GM21360 (cell line): Measurements from ENCODE around the gene CYP1A2.
"Not testable (repeated sequence)": the region's sequence is repeated elsewhere in the genome, so short reads cannot be mapped to it uniquely, and the experiment has no call there.

Source experiments
- ATAC-seq: cut with Tn5 transposase; IDR thresholded peaks from one replicate; pipeline ENCODE4 v1.9.1; 2021; ENCODE audit warnings: mild to moderate bottlenecking, moderate library complexity; ENCODE audit not compliant: unreplicated experiment

CYP1A2 gene

GRCh38 chr15:74748322-74748946, at the start of gene CYP1A2:
Gene CYP1A2, plus strand, starts transcription at chr15:74748845. Its CDS starts 894 bp downstream, at chr15:74749739.
- no peak for ATAC-seq

GRCh38 chr15:74709011-74709410, 39.6 kb upstream of the CYP1A2 start:
- no peak for ATAC-seq

DNA sequence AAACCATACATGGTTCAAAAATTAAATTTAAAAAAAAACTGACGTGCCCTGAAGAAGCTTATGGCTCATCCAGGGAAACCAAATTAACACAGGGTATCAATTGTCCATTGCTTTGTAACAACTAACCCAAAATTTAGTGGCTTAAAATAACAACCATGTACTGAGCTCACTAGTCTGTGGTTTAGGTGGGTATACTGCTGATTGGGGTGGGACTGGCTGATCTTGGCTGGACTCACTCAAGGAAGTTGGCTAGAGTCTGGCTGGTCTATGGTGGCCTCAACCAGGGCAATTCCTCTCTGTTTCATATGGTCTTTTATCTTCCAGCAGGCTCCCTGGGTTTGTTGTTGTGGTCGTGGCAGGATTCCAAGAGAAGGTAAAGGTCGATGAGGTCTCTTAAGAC, 38.8 kb upstream of the CYP1A2 start:
- no peak for ATAC-seq

DNA sequence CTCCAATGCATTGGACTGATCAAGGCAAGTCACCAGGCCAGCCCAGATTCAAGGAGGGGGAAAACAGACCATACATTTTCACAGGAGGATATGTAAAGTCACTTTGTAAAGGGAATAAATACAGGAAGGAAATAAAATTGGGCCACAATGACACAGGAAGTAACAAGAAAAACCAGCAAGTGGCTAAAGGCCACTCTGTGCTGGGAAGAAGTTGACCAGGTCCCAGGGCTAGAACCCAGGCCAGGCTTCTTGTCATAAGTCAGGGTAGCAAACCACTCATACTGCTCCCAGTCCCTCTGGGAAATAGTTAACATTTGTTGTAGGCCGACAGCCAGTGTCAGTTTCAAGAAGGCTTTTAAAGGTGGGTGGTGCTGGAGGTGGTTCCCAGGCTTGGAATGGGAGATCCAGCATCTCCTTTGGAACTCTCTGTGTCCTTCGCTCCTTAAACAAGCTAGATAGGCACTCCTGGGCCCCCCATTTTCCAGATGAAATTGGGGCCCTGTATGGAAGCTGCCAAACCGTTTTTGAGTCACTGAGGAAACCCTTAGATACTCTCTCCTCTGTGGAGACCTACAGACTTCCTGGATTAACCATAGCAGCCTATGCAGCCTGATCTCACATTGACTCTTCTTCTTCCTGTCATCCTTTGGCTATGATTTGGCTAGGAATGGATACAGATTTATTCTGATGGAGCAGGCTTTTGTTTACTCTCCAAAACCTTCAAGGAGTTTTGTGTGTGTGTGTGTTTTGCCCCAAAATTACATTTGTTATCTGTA, 38.1 kb upstream of the CYP1A2 start:
- no peak for ATAC-seq

- ATAC-seq: no peak
Measured at GRCh38 chr15:74712311-74712710, 36.3 kb upstream of the CYP1A2 start.

- no peak for ATAC-seq
Measured at GRCh38 chr15:74716651-74717050, 32.0 kb upstream of the CYP1A2 start.

DNA sequence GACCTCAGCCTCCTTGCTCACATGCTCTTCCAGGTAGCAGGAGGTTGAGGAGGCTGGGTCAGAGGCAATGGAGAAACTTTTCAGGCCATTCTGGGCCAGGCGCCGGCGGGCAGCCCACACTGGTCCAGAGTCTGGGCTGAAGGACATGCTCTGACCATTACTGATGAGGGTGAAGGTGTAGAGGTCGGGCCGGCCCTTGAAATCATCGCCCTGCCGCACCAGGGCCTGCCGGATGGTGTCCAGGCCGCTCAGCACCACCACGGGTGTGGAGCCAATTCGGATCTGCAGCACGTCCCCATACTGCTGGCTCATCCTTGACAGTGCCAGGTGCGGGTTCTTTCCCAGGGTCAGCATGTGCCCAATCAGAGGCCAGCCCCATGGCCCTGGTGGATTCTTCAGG, 26.1 kb upstream of the CYP1A2 start:
- ATAC-seq: no peak

DNA sequence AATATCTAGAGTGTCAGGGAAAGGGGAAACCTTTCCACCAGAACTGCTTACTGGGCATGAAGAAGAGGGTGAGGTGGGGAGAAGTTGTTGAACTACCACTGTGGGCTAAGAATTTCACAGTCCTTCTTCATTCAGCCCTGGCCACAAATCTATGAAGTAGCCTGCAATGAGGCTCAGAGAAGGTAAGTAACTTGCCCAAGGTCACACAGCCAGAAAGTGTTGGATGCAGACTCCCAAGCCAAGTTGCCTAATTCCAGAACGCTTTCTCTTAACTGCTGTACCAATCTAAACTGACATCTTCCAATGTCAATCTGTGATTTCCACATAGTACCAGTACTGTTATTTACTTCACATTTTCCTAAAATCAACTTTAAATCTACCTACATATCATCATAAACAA, 25.5 kb upstream of the CYP1A2 start:
- no peak for ATAC-seq

GRCh38 chr15:74723754-74724334, 24.8 kb upstream of the CYP1A2 start:
- ATAC-seq: no peak

DNA sequence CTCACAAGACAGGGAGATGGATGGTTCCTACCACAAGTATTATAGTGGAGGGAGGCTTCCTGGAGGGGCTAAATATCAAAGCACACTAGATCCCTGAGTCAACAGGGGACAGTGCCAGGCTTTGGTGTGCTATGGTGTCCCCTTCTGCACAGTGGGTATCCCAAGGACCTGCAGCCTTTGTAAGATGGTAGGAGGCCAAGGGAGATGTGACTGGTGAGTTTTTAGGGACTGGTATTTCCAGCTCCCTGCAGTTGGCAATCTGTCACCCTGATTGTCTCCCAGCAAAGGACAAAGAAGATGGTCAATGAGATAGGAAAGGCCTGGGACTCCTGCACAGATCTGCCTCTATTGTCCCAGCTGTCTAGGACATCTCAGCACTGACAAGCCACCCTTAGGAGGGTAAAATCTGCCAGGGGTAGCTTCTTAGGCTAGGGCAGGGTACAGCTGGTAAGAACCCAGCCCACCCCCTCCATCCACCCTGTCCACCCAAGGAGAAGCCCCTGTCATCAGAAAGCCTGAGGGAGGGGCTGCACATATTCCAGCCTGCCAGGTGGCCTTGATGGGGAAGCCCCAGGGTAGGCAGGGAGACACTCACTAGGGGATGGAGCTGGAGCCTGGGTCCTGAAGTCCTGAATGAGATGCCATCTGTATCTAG, 23.9 kb upstream of the CYP1A2 start:
- ATAC-seq: no peak

DNA sequence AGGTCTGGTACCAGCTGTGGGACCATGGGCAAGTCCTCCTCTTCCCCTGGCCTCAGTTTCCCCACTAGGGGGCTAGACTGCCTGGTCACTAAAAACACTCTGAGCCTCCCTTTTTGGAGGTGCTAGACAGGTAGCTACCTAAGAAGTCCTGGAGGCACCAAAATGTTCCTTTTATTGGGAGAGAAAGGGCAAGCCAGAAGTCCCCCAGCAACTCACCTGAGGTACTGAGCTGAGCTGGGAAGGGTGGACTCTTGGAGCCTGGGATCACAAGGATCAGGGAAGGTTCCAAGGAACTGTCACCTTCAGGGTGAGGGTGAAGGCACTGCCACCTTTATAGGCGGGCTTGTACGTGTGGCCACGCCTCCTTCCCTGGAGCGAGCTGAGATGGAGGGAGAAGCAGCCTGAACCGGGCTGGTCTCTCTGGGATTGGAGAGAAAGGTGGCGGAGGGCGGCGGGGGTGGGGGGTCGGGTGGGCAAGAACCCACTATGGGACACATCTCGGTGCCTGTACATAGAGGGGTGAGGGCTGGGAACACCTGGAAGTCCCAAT, 23.3 kb upstream of the CYP1A2 start, which contains the start of gene CYP1A1:
Gene CYP1A1, minus strand, starts transcription at position 304 of the 550 bp plus-strand sequence. CDS start 2,431 bp downstream, outside the sequence.
- no peak for ATAC-seq

DNA sequence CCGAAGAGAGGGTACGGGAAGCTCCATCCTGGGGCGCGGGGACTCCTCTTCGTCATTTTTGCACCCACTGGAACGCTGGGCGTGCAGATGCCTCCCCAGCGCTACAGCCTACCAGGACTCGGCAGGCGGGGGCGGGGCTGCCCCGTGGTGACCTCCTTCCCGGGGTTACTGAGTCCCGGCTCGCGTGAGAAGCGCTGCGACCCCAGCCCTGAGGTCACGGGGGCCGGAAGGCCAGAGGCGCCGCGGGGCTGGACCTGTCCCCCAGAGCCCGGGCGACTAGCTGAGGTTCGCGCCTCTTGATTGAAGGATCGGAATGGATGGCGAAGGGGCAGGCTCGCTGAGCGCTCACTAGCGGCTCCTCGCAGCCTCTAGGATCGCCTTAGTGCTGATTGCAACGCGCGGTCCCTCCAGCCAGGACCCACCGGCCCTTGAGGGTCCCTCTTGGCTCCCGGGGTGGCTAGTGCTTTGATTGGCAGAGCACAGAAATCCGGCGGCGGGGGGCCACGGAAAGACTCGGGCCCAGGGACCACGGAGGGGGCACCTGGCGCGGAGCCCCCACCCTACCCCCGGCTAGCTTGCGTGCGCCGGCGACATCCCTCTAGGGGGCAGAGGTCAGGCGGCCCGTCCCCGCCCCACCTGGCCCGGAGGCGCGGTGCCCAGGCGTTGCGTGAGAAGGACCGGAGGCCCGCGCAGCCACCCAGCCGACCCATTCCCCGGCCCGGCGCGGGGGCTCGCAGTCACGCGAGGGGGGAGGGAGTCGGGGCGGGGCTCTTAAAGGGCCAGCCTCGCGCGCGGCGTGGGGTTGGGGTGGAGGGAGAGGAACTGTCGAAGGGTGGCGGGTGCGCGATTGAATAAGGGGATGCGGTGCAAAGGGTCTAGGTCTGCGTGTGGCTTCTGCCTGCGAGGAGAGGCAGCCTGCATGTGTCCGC, 22.5 kb upstream of the CYP1A2 start:
- no peak for ATAC-seq

GRCh38 chr15:74726774-74727164, 21.9 kb upstream of the CYP1A2 start:
- ATAC-seq: no peak

DNA sequence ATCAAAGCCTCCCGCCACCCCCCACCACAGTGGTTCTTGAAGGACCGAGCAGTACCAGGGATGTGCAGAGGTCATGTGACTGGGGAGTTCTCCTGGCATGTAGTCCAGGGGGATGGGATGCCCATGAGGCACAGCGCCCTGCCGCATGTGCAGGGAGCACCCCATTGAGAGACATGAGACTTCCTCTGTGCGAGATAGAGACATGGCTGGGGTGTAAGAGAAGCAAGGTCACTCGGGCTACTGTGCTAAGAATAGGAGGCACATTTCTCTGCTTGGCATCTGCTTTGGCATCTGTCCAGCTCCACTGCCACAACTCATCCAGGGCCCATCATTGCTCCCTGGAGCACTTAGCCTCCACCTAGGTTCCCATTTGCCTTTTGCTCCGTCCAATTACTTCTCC, 20.9 kb upstream of the CYP1A2 start:
- no peak for ATAC-seq

GRCh38 chr15:74728699-74729098, 19.9 kb upstream of the CYP1A2 start:
- not testable (repeated sequence) for ATAC-seq

DNA sequence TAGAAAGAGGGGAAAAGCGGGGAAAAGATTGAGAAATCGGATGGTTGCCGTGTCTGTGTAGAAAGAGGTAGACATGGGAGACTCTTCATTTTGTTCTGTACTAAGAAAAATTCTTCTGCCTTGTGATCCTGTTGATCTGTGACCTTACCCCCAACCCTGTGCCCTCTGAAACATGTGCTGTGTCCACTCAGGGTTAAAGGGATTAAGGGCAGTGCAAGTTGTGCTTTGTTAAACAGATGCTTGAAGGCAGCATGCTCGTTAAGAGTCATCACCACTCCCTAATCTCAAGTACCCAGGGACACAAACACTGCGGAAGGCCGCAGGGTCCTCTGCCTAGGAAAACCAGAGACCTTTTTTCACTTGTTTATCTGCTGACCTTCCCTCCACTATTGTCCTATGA, 19.3 kb upstream of the CYP1A2 start:
- ATAC-seq: not testable (repeated sequence)

- ATAC-seq: no peak
Measured at GRCh38 chr15:74730619-74731316, 17.9 kb upstream of the CYP1A2 start.

GRCh38 chr15:74732846-74733245, 15.8 kb upstream of the CYP1A2 start:
- ATAC-seq: no peak

DNA sequence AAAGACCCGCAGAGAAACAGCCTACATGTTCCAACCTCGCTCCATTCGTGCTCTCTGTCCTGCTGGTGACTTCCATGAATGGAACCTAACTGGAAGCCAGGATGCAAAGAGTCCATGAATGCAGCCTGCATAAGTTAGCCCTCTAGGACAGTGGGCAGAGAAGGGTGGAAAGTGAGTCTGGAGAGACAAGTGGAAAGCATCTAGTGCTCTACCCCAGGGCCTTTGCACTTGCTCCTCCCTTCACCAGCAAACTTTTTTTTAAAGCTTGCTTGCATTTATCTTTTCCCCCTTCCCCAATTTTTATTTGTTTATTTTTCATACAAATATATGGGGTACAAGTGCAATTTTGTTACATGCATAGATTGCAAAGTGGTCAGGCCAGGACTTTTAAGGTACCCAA, 15.4 kb upstream of the CYP1A2 start:
- ATAC-seq: no peak

DNA sequence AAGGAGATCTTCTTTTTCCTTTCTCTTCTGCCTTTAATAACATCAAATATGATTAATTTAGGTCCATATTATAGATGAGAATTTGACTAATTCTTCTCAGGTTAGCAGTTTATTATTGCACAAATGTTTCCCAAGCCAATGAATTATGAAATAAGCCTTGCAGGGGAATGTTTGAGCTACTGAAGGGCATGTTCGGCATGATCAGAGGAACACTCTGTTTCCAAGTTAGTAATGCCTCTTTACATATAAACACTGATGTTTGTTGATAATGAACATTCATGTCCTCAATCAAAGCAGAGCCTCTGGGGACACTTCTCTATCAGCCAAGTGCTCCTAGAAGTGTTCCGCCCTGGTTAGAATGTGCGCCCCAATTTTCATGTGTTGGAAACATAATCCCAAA, 13.3 kb upstream of the CYP1A2 start:
- no peak for ATAC-seq
